PFSK-1 (cell line): ENCODE measurements around the gene GSDMA.

ENCODE experiments used
- FOXP2 ChIP-seq: optimal IDR thresholded peaks from 2 replicates; pipeline ENCODE3; 2011; ENCODE audit warnings: borderline replicate concordance, control low read depth, inconsistent platforms; ENCODE audit not compliant: insufficient read depth; ENCODE audit errors: extremely low read length, extremely low read depth
- POLR2AphosphoS5 ChIP-seq: IDR thresholded peaks from 2 replicates; pipeline ENCODE4 v1.6.1; 2012; ENCODE audit warnings: low read depth, mild to moderate bottlenecking, control low read depth, low read length, moderate library complexity
- REST ChIP-seq, 2 experiments: IDR thresholded peaks; 2 replicates each; pipeline versions ENCODE4 v1.6.1 to v1.8.0; 2011 to 2012; ENCODE audit warnings: low read depth in 2 of 2, low read length in 2 of 2, control low read depth in 1 of 2, inconsistent platforms in 1 of 2, mild to moderate bottlenecking in 1 of 2, moderate library complexity in 1 of 2; ENCODE audit not compliant: insufficient read depth in 1 of 2
- SIN3A ChIP-seq: IDR thresholded peaks from 2 replicates; pipeline ENCODE4 v1.6.1; 2012; ENCODE audit warnings: mild to moderate bottlenecking, low read length, moderate library complexity, borderline replicate concordance; ENCODE audit not compliant: insufficient read depth
- TAF1 ChIP-seq: IDR thresholded peaks from 2 replicates; pipeline ENCODE4 v1.6.1; 2012; ENCODE audit warnings: low read length, control low read depth, borderline replicate concordance; ENCODE audit not compliant: insufficient read depth

Gene GSDMA

GRCh38 chr17:39923230-39923629, 39.6 kb upstream of the GSDMA start:
- no peak for TF ChIP-seq REST (IDR thresholded peaks at IDR 0.05; ENCODE audit: insufficient read depth in 1 of 2, low read depth in 2 of 2, low read length in 2 of 2)

- no peak for TF ChIP-seq REST (IDR thresholded peaks at IDR 0.05; ENCODE audit: insufficient read depth in 1 of 2, low read depth in 2 of 2, low read length in 2 of 2)
- no peak for TF ChIP-seq TAF1
- TF ChIP-seq POLR2AphosphoS5, result no peak
- TF ChIP-seq SIN3A, result no peak
- TF ChIP-seq FOXP2, result no peak
These were observed 38.7 kb upstream of the GSDMA start for GRCh38 chr17:39923836-39924690.

- TF ChIP-seq TAF1 (no peak), POLR2AphosphoS5 (no peak), REST (IDR thresholded peaks at IDR 0.05; ENCODE audit: insufficient read depth in 1 of 2, low read depth in 2 of 2, low read length in 2 of 2) (no peak), SIN3A (no peak), FOXP2 (no peak)
These were observed 38.1 kb upstream of the GSDMA start for GRCh38 chr17:39924691-39925055.

- no peak for TF ChIP-seq SIN3A
- no peak for TF ChIP-seq TAF1
- no peak for TF ChIP-seq REST (IDR thresholded peaks at IDR 0.05; ENCODE audit: insufficient read depth in 1 of 2, low read depth in 2 of 2, low read length in 2 of 2)
- TF ChIP-seq POLR2AphosphoS5, result no peak
- TF ChIP-seq FOXP2, result no peak
These were observed 37.3 kb upstream of the GSDMA start for GRCh38 chr17:39925282-39926134.
